ENCODE data around the gene MAPKAPK3.

GRCh38 chr3:50580683-50581458, 36.1 kb upstream of the MAPKAPK3 start:
- TF ChIP-seq ESRRG (CRISPR knock-in tag; IDR thresholded peaks at IDR 0.05) (no peak), PATZ1 (CRISPR knock-in tag; IDR thresholded peaks at IDR 0.05; ENCODE audit: borderline replicate concordance) (no peak), ISL1 (CRISPR knock-in tag; IDR thresholded peaks at IDR 0.05) (no peak), ZFP30 (CRISPR knock-in tag; IDR thresholded peaks at IDR 0.05) (no peak), ZC3H10 (CRISPR knock-in tag; IDR thresholded peaks at IDR 0.05) (no peak), CREB5 (CRISPR knock-in tag; IDR thresholded peaks at IDR 0.05; ENCODE audit: low read depth) (no peak), ZNF565 (CRISPR knock-in tag; conservative IDR thresholded peaks at IDR 0.05; ENCODE audit: low read depth) (no peak), ZFP3 (CRISPR knock-in tag; IDR thresholded peaks at IDR 0.05) (no peak), POU6F1 (CRISPR knock-in tag; IDR thresholded peaks at IDR 0.05; ENCODE audit: borderline replicate concordance, low read depth) (no peak), GLIS3 (CRISPR knock-in tag; IDR thresholded peaks at IDR 0.05) (no peak), ARNTL (CRISPR knock-in tag; IDR thresholded peaks at IDR 0.05; ENCODE audit: borderline replicate concordance, low read depth) (no peak), OSR1 (CRISPR knock-in tag; IDR thresholded peaks at IDR 0.05) (no peak), CSRNP3 (CRISPR knock-in tag; IDR thresholded peaks at IDR 0.05) (no peak)
